Measurements from ENCODE around the gene LRCOL1.

LRCOL1 gene

GRCh38 chr12:132610051-132610759 lies at the start of gene LRCOL1:
TSS of gene LRCOL1 (minus strand) at chr12:132610582. CDS start at chr12:132606251, 4,331 bp downstream.
- DNase-seq (ENCODE audit: low read depth), result no peak
- no peak within 1 kb of the TSS for H3K4me3 ChIP-seq (ENCODE audit: low read length)
- TF ChIP-seq CTCF (IDR thresholded peaks at IDR 0.05; ENCODE audit: insufficient read depth, low read depth, low read length, missing control alignments), result no peak

- DNase-seq (ENCODE audit: low read depth), result no peak
These were observed 49.7 kb upstream of the LRCOL1 start for GRCh38 chr12:132660052-132660451.

GRCh38 chr12:132659146-132659545 lies 48.8 kb upstream of the LRCOL1 start:
- no peak for TF ChIP-seq CTCF (IDR thresholded peaks at IDR 0.05; ENCODE audit: insufficient read depth, low read depth, low read length, missing control alignments)
- no peak overlapping the region for H3K4me3 ChIP-seq (ENCODE audit: low read length)
- no peak for DNase-seq (ENCODE audit: low read depth)

More at GRCh38 chr12:132660052-132660451, 49.7 kb upstream of the LRCOL1 start:
- TF ChIP-seq CTCF (IDR thresholded peaks at IDR 0.05; ENCODE audit: insufficient read depth, low read depth, low read length, missing control alignments), result no peak
- H3K4me3 ChIP-seq (ENCODE audit: low read length), result no peak overlapping the region

- DNase-seq (ENCODE audit: low read depth), result no peak
- no peak for TF ChIP-seq CTCF (IDR thresholded peaks at IDR 0.05; ENCODE audit: insufficient read depth, low read depth, low read length, missing control alignments)
- H3K4me3 ChIP-seq (ENCODE audit: low read length), result no peak overlapping the region
These were observed 47.9 kb upstream of the LRCOL1 start for GRCh38 chr12:132658149-132658894.

- no peak for TF ChIP-seq CTCF (IDR thresholded peaks at IDR 0.05; ENCODE audit: insufficient read depth, low read depth, low read length, missing control alignments)
- no peak overlapping the region for H3K4me3 ChIP-seq (ENCODE audit: low read length)
- peak; percentile 9 for DNase-seq (ENCODE audit: low read depth)
These were observed 46.8 kb upstream of the LRCOL1 start for GRCh38 chr12:132657004-132657727.

- DNase-seq (ENCODE audit: low read depth), result no peak
- TF ChIP-seq CTCF (IDR thresholded peaks at IDR 0.05; ENCODE audit: insufficient read depth, low read depth, low read length, missing control alignments), result no peak
- no peak overlapping the region for H3K4me3 ChIP-seq (ENCODE audit: low read length)
These were observed 43.3 kb upstream of the LRCOL1 start for GRCh38 chr12:132653567-132654290.
